Measurements from ENCODE around the gene POU2F1.

DNA sequence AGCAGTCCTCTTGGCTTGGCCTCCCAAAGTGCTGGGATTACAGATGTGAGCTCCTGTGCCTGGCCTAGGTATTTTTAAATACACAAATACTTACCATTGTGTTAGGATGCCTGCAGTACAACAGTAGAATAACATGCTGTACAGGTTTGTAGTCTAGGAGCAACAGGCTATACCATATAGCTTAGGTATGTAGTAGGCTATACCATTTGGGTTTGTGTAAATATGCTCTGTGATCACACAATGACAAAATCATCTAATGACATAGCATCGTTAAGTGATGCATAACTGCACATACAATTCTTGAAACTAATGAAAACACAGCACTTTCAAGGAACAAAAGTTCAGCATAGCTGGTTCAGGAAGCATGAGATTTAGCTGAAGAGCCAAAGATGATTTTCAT lies 12.7 kb downstream of the POU2F1 start:
- TF ChIP-seq, protein P1, sequence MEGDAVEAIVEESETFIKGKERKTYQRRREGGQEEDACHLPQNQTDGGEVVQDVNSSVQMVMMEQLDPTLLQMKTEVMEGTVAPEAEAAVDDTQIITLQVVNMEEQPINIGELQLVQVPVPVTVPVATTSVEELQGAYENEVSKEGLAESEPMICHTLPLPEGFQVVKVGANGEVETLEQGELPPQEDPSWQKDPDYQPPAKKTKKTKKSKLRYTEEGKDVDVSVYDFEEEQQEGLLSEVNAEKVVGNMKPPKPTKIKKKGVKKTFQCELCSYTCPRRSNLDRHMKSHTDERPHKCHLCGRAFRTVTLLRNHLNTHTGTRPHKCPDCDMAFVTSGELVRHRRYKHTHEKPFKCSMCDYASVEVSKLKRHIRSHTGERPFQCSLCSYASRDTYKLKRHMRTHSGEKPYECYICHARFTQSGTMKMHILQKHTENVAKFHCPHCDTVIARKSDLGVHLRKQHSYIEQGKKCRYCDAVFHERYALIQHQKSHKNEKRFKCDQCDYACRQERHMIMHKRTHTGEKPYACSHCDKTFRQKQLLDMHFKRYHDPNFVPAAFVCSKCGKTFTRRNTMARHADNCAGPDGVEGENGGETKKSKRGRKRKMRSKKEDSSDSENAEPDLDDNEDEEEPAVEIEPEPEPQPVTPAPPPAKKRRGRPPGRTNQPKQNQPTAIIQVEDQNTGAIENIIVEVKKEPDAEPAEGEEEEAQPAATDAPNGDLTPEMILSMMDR (conservative IDR thresholded peaks at IDR 0.05; ENCODE audit: low read length), result no peak
- no peak for TF ChIP-seq EZH2phosphoT487 (IDR thresholded peaks at IDR 0.05; ENCODE audit: borderline replicate concordance, low read depth, low read length)
